ENCODE data around the gene PRPF8. TPM values are rescaled to one million over a fixed set of nuclear protein-coding genes. Genes with fewer than 3 reads are reported as not detected.

The PRPF8 gene
- total and polyA plus RNA-seq, 2 of the 13 experiments (the other 11 are each of a cell fraction or from before 2014, with no cell fraction given) = 112 to 179 TPM

GRCh38 chr17:1716912-1717695, 32.4 kb upstream of the PRPF8 start (continued):
- TF ChIP-seq TFDP1 (CRISPR knock-in tag; IDR thresholded peaks at IDR 0.05; ENCODE audit: borderline replicate concordance) = no peak
- no peak; the same call in 1 of the 2 replicates for TF ChIP-seq ZNF230 (CRISPR knock-in tag; IDR thresholded peaks at IDR 0.05)
- TF ChIP-seq KDM5B (CRISPR knock-in tag; IDR thresholded peaks at IDR 0.05; ENCODE audit: borderline replicate concordance) = no peak
- TF ChIP-seq ZNF577 (CRISPR knock-in tag; IDR thresholded peaks at IDR 0.05; ENCODE audit: borderline replicate concordance, low read depth) = no peak
- TF ChIP-seq ELF1 (CRISPR knock-in tag; IDR thresholded peaks at IDR 0.05) = no peak
- no peak for TF ChIP-seq SMYD3 (CRISPR knock-in tag; IDR thresholded peaks at IDR 0.05)
- TF ChIP-seq, protein P1, sequence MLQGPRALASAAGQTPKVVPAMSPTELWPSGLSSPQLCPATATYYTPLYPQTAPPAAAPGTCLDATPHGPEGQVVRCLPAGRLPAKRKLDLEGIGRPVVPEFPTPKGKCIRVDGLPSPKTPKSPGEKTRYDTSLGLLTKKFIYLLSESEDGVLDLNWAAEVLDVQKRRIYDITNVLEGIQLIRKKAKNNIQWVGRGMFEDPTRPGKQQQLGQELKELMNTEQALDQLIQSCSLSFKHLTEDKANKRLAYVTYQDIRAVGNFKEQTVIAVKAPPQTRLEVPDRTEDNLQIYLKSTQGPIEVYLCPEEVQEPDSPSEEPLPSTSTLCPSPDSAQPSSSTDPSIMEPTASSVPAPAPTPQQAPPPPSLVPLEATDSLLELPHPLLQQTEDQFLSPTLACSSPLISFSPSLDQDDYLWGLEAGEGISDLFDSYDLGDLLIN (CRISPR knock-in tag; IDR thresholded peaks at IDR 0.05; ENCODE audit: borderline replicate concordance) = no peak
- peak; percentile 49; the same call in 1 of the 2 replicates for TF ChIP-seq LCORL (IDR thresholded peaks at IDR 0.05)
- no peak for TF ChIP-seq LCORL (CRISPR knock-in tag; IDR thresholded peaks at IDR 0.05)
- TF ChIP-seq ZNF333 (CRISPR knock-in tag; IDR thresholded peaks at IDR 0.05; ENCODE audit: borderline replicate concordance) = no peak
- no peak for TF ChIP-seq ZNF660 (CRISPR knock-in tag; IDR thresholded peaks at IDR 0.05; ENCODE audit: borderline replicate concordance, low read depth)
- no peak; the same call in 1 of the 2 replicates for TF ChIP-seq ZNF235 (CRISPR knock-in tag; IDR thresholded peaks at IDR 0.05; ENCODE audit: borderline replicate concordance)
- TF ChIP-seq ZNF839 (CRISPR knock-in tag; IDR thresholded peaks at IDR 0.05; ENCODE audit: borderline replicate concordance) = no peak
- no peak for TF ChIP-seq KDM6A (CRISPR knock-in tag; IDR thresholded peaks at IDR 0.05; ENCODE audit: low read depth)
- no peak for TF ChIP-seq RARG (CRISPR knock-in tag; IDR thresholded peaks at IDR 0.05; ENCODE audit: low read depth)
- TF ChIP-seq SIN3A (IDR thresholded peaks at IDR 0.05; ENCODE audit: borderline replicate concordance, low read depth, low read length) = peak; percentile 81; the same call in 1 of the 2 replicates
- TF ChIP-seq, protein P2, sequence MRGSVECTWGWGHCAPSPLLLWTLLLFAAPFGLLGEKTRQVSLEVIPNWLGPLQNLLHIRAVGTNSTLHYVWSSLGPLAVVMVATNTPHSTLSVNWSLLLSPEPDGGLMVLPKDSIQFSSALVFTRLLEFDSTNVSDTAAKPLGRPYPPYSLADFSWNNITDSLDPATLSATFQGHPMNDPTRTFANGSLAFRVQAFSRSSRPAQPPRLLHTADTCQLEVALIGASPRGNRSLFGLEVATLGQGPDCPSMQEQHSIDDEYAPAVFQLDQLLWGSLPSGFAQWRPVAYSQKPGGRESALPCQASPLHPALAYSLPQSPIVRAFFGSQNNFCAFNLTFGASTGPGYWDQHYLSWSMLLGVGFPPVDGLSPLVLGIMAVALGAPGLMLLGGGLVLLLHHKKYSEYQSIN (CRISPR knock-in tag; IDR thresholded peaks at IDR 0.05; ENCODE audit: borderline replicate concordance) = no peak
- no peak; the same call in 1 of the 2 replicates for TF ChIP-seq SOX13 (IDR thresholded peaks at IDR 0.05)
- TF ChIP-seq SOX13 (CRISPR knock-in tag; conservative IDR thresholded peaks at IDR 0.05 in 1 of 2, IDR thresholded peaks at IDR 0.05 in 1 of 2) = peak in 1 of 2 experiments; percentile 21; a peak in 1 of 4 replicates
- no peak for TF ChIP-seq ZNF317 (CRISPR knock-in tag; IDR thresholded peaks at IDR 0.05)
- TF ChIP-seq ZNF260 (CRISPR knock-in tag; IDR thresholded peaks at IDR 0.05; ENCODE audit: borderline replicate concordance, low read depth) = no peak
- no peak for TF ChIP-seq ZZZ3 (CRISPR knock-in tag; IDR thresholded peaks at IDR 0.05; ENCODE audit: borderline replicate concordance)
- no peak for TF ChIP-seq CEBPG (CRISPR knock-in tag; IDR thresholded peaks at IDR 0.05)
- TF ChIP-seq PHF8 (CRISPR knock-in tag; IDR thresholded peaks at IDR 0.05) = peak; percentile 22; the same call in 1 of the 2 replicates
